GM18951 (cell line): ENCODE results near the gene KIF26B.
"Not testable (repeated sequence)": the region's sequence is repeated elsewhere in the genome, so short reads cannot be mapped to it uniquely, and the experiment has no call there.

Source experiments
- POLR2A ChIP-seq: IDR thresholded peaks from 4 replicates; pipeline ENCODE4 v1.6.1; 2011; ENCODE audit warnings: mild to moderate bottlenecking; ENCODE audit not compliant: insufficient read length, insufficient read depth; ENCODE audit errors: extremely low read depth
- in situ Hi-C: fragments of 300-500 bp; cut with MboI; formaldehyde crosslinking; loops from one replicate; pipeline ENCODE4 v1.12.0; 2022; ENCODE audit warnings: low sequenced_read_pairs, mixed read lengths, inconsistent platforms; ENCODE audit not compliant: unreplicated experiment

KIF26B gene

GRCh38 chr1:245730801-245731200, 576.0 kb downstream of the KIF26B start:
- in situ Hi-C loops = no loop called here
- no peak for TF ChIP-seq POLR2A

GRCh38 chr1:245740336-245740735, 585.6 kb downstream of the KIF26B start:
- in situ Hi-C loops = not testable (repeated sequence)

GRCh38 chr1:245742896-245743295, 588.1 kb downstream of the KIF26B start:
- TF ChIP-seq POLR2A = no peak
- in situ Hi-C loops = no loop called here

GRCh38 chr1:245748240-245748639, 593.5 kb downstream of the KIF26B start:
- no peak for TF ChIP-seq POLR2A
- in situ Hi-C loops = no loop called here

- in situ Hi-C loops = no loop called here
- no peak for TF ChIP-seq POLR2A
Observed at GRCh38 chr1:245748646-245749045, 593.9 kb downstream of the KIF26B start.

- in situ Hi-C loops = no loop called here
- no peak for TF ChIP-seq POLR2A
Observed at GRCh38 chr1:245749053-245749452, 594.3 kb downstream of the KIF26B start.

- TF ChIP-seq POLR2A = no peak
- in situ Hi-C loops = no loop called here
Observed at GRCh38 chr1:245750261-245750660, 595.5 kb downstream of the KIF26B start.

- no peak for TF ChIP-seq POLR2A
Observed at GRCh38 chr1:245751116-245751515, 596.3 kb downstream of the KIF26B start.

GRCh38 chr1:245751726-245752470, 597.1 kb downstream of the KIF26B start:
- no peak for TF ChIP-seq POLR2A
- in situ Hi-C loops = no loop called here

More at GRCh38 chr1:245751116-245751515, 596.3 kb downstream of the KIF26B start:
- in situ Hi-C loops = no loop called here

GRCh38 chr1:245752561-245752960, 597.8 kb downstream of the KIF26B start:
- no peak for TF ChIP-seq POLR2A
- in situ Hi-C loops = no loop called here

GRCh38 chr1:245753807-245754206, 599.0 kb downstream of the KIF26B start:
- in situ Hi-C loops = no loop called here
- TF ChIP-seq POLR2A = no peak

GRCh38 chr1:245754463-245754961, 599.7 kb downstream of the KIF26B start:
- no peak for TF ChIP-seq POLR2A
- in situ Hi-C loops = no loop called here
